Smooth muscle cell (in vitro differentiated cells): Measurements from ENCODE around the gene TPSD1. TPM values are rescaled to one million over a fixed set of nuclear protein-coding genes. Genes with fewer than 3 reads are reported as not detected.

Experiments used
- DNase-seq: peaks from one replicate; lab custom pipeline; 2025; ENCODE audit not compliant: unreplicated experiment; lab: John Stamatoyannopoulos, UW
- H2AFZ ChIP-seq: fragments of 200-600 bp; sonication (generic); 2 replicates; pipeline ENCODE4 v1.6.0; 2016; ENCODE audit warnings: antibody characterized with exemption, low read depth, mild to moderate bottlenecking
- H3F3A ChIP-seq: fragments of 200-600 bp; sonication (generic); 2 replicates; pipeline ENCODE4 v1.6.0; 2017; ENCODE audit warnings: antibody characterized with exemption, low read depth
- H3K27ac ChIP-seq: fragments of 200-600 bp; sonication (generic); 2 replicates; pipeline ENCODE4 v1.5.1; 2016; ENCODE audit warnings: low read depth, mild to moderate bottlenecking
- H3K27me3 ChIP-seq: fragments of 200-600 bp; sonication (generic); 2 replicates; pipeline ENCODE4 v1.6.1; 2016; ENCODE audit warnings: low read depth, mild to moderate bottlenecking
- H3K36me3 ChIP-seq: fragments of 200-600 bp; sonication (generic); 2 replicates; pipeline ENCODE4 v1.5.1; 2016; ENCODE audit warnings: low read depth
- H3K4me1 ChIP-seq: fragments of 200-600 bp; sonication (generic); 2 replicates; pipeline ENCODE4 v1.5.1; 2016; ENCODE audit warnings: low read depth
- H3K4me2 ChIP-seq: fragments of 200-600 bp; sonication (generic); 2 replicates; pipeline ENCODE4 v1.6.0; 2016; ENCODE audit warnings: mild to moderate bottlenecking
- H3K4me3 ChIP-seq: fragments of 200-600 bp; sonication (generic); 2 replicates; pipeline ENCODE4 v1.5.1; 2016; ENCODE audit warnings: mild to moderate bottlenecking
- H3K79me2 ChIP-seq: fragments of 200-600 bp; sonication (generic); 2 replicates; pipeline ENCODE4 v1.6.0; 2016; ENCODE audit warnings: low read depth, mild to moderate bottlenecking
- H3K9ac ChIP-seq: fragments of 200-600 bp; sonication (generic); 2 replicates; pipeline ENCODE4 v1.6.0; 2016; ENCODE audit warnings: low read depth
- H3K9me3 ChIP-seq: fragments of 200-600 bp; sonication (generic); replicated peaks from 2 replicates; pipeline ENCODE4 v1.5.1; 2016; ENCODE audit warnings: low read depth
- H4K20me1 ChIP-seq: fragments of 200-600 bp; sonication (generic); 2 replicates; pipeline ENCODE4 v1.6.0; 2016; ENCODE audit warnings: low read depth
- CTCF ChIP-seq: fragments of 200-600 bp; sonication (generic); IDR thresholded peaks from 2 replicates; pipeline ENCODE4 v1.5.1; 2017; ENCODE audit warnings: borderline replicate concordance, mild to moderate bottlenecking, antibody characterized with exemption; ENCODE audit not compliant: insufficient read depth, poor library complexity, severe bottlenecking
- WGBS: methylation state at CpG from one replicate; pipeline ENCODE4 v1.1.7; 2016; ENCODE audit warnings: low lambda C conversion rate; 5-methylcytosine and 5-hydroxymethylcytosine counted together
- polyA plus RNA-seq: library from polyadenylated mRNA; unstranded; fragments of >200 nt; fragmentation: Nextera tagmentation; extraction: Ambion mirVana; gene quantifications from 2 replicates; pipeline ENCODE4 v1.2.1, GENCODE V29; 2016
- total RNA-seq: library from RNA; depleted of rRNA; stranded (reverse); fragments of >200 nt; gene quantifications from 2 replicates; pipeline ENCODE4 v1.2.3, GENCODE V29; 2014

TPSD1 gene
- total and polyA plus RNA-seq, 2 experiments from 2014 or later = not detected

- Histone ChIP-seq H3K27me3 (peaks cover 21% of the 10 kb centered on the region), H3K79me2 (no peaks in the 10 kb centered on the region), H3K4me3 (no peak overlapping the region), H4K20me1 (no peaks in the 10 kb centered on the region), H2AFZ (no peak overlapping the region), H3K9ac (no peak overlapping the region), H3K36me3 (no peaks in the 10 kb centered on the region), H3K4me1 (no peaks in the 10 kb centered on the region), H3F3A (no peaks in the 10 kb centered on the region), H3K4me2 (no peak overlapping the region), H3K27ac (no peak overlapping the region), H3K9me3 (no peaks in the 10 kb centered on the region)
- no peak for TF ChIP-seq CTCF
- 85% methylated on average over 36 of the region's 38 CpGs for WGBS
- no peak for DNase-seq
These were observed 30.0 kb downstream of the TPSD1 start for GRCh38 chr16:1285669-1286512.

GRCh38 chr16:1286513-1287094 is 30.7 kb downstream of the TPSD1 start:
- H4K20me1 ChIP-seq = no peaks in the 10 kb centered on the region
- no peak for TF ChIP-seq CTCF
- H3K4me1 ChIP-seq = no peaks in the 10 kb centered on the region
- no peak overlapping the region for H2AFZ ChIP-seq
- no peaks in the 10 kb centered on the region for H3F3A ChIP-seq
- H3K79me2 ChIP-seq = no peaks in the 10 kb centered on the region
- H3K27me3 ChIP-seq = peaks cover 28% of the 10 kb centered on the region
- H3K9ac ChIP-seq = no peak overlapping the region
- H3K27ac ChIP-seq = no peak overlapping the region
- no peaks in the 10 kb centered on the region for H3K9me3 ChIP-seq
- WGBS = 90% methylated on average over 25 of the region's 25 CpGs
- H3K4me2 ChIP-seq = no peak overlapping the region
- no peaks in the 10 kb centered on the region for H3K36me3 ChIP-seq
- no peak for DNase-seq
- H3K4me3 ChIP-seq = no peak overlapping the region

- Histone ChIP-seq H3K4me1 (no peaks in the 10 kb centered on the region), H4K20me1 (no peaks in the 10 kb centered on the region), H3K36me3 (no peaks in the 10 kb centered on the region), H2AFZ (no peak overlapping the region), H3K27ac (no peak overlapping the region), H3K4me3 (no peak overlapping the region), H3K27me3 (peaks cover 28% of the 10 kb centered on the region), H3K9me3 (no peaks in the 10 kb centered on the region), H3K9ac (no peak overlapping the region), H3K79me2 (no peaks in the 10 kb centered on the region), H3F3A (no peaks in the 10 kb centered on the region), H3K4me2 (no peak overlapping the region)
- WGBS = 82% methylated on average over 40 of the region's 40 CpGs
- no peak for TF ChIP-seq CTCF
- no peak for DNase-seq
These were observed 32.3 kb downstream of the TPSD1 start for GRCh38 chr16:1287982-1288670.
